PC-9 (cell line): ENCODE measurements around the gene FGF12. TPM values are rescaled to one million over a fixed set of nuclear protein-coding genes. Genes with fewer than 3 reads are reported as not detected.

Source experiments
- BruUV-seq: library from RNA; stranded (reverse); fragments of 400-500 nt; replicated peaks from 2 replicates; lab custom pipeline; 2021; lab: Mats Ljungman, UMichigan
- CTCF ChIA-PET: fragments of 300-600 bp; sonication (Branson Sonifier 250); formaldehyde crosslinking; loops from one replicate; lab custom pipeline; 2022; ENCODE audit warnings: antibody characterized with exemption; lab: Charles Lee
- POLR2A ChIA-PET: fragments of 300-600 bp; sonication (Branson Sonifier 250); formaldehyde crosslinking; loops from one replicate; lab custom pipeline; 2022; ENCODE audit warnings: antibody characterized with exemption; ENCODE audit not compliant: unreplicated experiment; lab: Charles Lee
- DNase-seq, 2 experiments: peaks; one replicate each; pipeline versions ENCODE4 v3.0.0 to v3.0.0-alpha.2; 2015 to 2022; ENCODE audit warnings: mixed read lengths in 1 of 2
- H2AFZ ChIP-seq: fragments of 200-600 bp; sonication (generic); 2 replicates; pipeline ENCODE4 v1.8.1; 2017; ENCODE audit warnings: antibody characterized with exemption
- H3F3A ChIP-seq: fragments of 200-600 bp; sonication (generic); 2 replicates; pipeline ENCODE4 v1.8.1; 2017; ENCODE audit warnings: antibody characterized with exemption, mild to moderate bottlenecking, low read depth; ENCODE audit not compliant: insufficient read depth
- H3K27ac ChIP-seq: fragments of 200-600 bp; sonication (generic); 2 replicates; pipeline ENCODE4 v1.6.1; 2016; ENCODE audit warnings: mixed run types
- H3K27me3 ChIP-seq: fragments of 200-600 bp; sonication (generic); 2 replicates; pipeline ENCODE4 v1.6.1; 2016; ENCODE audit warnings: low read depth, mixed run types; ENCODE audit not compliant: insufficient read depth
- H3K36me3 ChIP-seq: fragments of 200-600 bp; sonication (generic); 2 replicates; pipeline ENCODE4 v1.6.1; 2016; ENCODE audit warnings: low read depth, mixed run types
- H3K4me1 ChIP-seq: fragments of 200-600 bp; sonication (generic); replicated peaks from 2 replicates; pipeline ENCODE4 v1.6.1; 2016; ENCODE audit warnings: mixed run types; ENCODE audit not compliant: insufficient read depth
- H3K4me2 ChIP-seq: fragments of 200-600 bp; sonication (generic); 2 replicates; pipeline ENCODE4 v1.6.1; 2017; ENCODE audit warnings: mixed run types
- H3K4me3 ChIP-seq: fragments of 200-600 bp; sonication (generic); 2 replicates; pipeline ENCODE4 v1.6.1; 2016; ENCODE audit warnings: mixed run types
- H3K79me2 ChIP-seq: fragments of 200-600 bp; sonication (generic); 2 replicates; pipeline ENCODE4 v1.6.1; 2017; ENCODE audit warnings: low read depth, mixed run types
- H3K9me2 ChIP-seq: fragments of 200-600 bp; sonication (generic); 2 replicates; pipeline ENCODE4 v1.8.1; 2017; ENCODE audit warnings: mild to moderate bottlenecking; ENCODE audit not compliant: insufficient read depth
- H3K9me3 ChIP-seq: fragments of 200-600 bp; sonication (generic); 2 replicates; pipeline ENCODE4 v1.8.1; 2016; ENCODE audit warnings: low read depth; ENCODE audit not compliant: insufficient read depth
- H4K20me1 ChIP-seq: fragments of 200-600 bp; sonication (generic); 2 replicates; pipeline ENCODE4 v1.8.1; 2017; ENCODE audit not compliant: insufficient read depth
- CTCF ChIP-seq: fragments of 200-600 bp; sonication (generic); conservative IDR thresholded peaks from 2 replicates; pipeline ENCODE4 v1.6.1; 2017; ENCODE audit warnings: mixed run types, antibody characterized with exemption, mild to moderate bottlenecking, moderate library complexity
- EZH2 ChIP-seq: fragments of 200-600 bp; sonication (generic); IDR thresholded peaks from 2 replicates; pipeline ENCODE4 v1.8.0; 2017; ENCODE audit warnings: antibody characterized with exemption, low read depth
- intact Hi-C: fragments of 100-400 bp; cut with micrococcal nuclease; formaldehyde crosslinking; loops from one replicate; pipeline ENCODE4 v1.10.0; 2022; ENCODE audit not compliant: unreplicated experiment
- total RNA-seq: library from RNA; stranded (reverse); gene quantifications from 2 replicates; pipeline ENCODE4 v1.2.3, GENCODE V29; 2021

FGF12 gene
- total RNA-seq, 1 experiment from 2014 or later: 10.9 TPM

- no TSS peak for BruUV-seq
- Histone ChIP-seq H3K4me2 (no peak overlapping the region), H3K36me3 (no peaks in the 10 kb centered on the region), H3K27ac (no peak overlapping the region), H4K20me1 (no peaks in the 10 kb centered on the region), H3K4me3 (no peak overlapping the region), H2AFZ (no peak overlapping the region), H3F3A (no peaks in the 10 kb centered on the region), H3K4me1 (no peaks in the 10 kb centered on the region), H3K9me2 (no peaks in the 10 kb centered on the region), H3K9me3 (no peaks in the 10 kb centered on the region), H3K27me3 (no peaks in the 10 kb centered on the region), H3K79me2 (no peaks in the 10 kb centered on the region)
- DNase-seq: no peak
- POLR2A ChIA-PET: no interaction called here
- TF ChIP-seq EZH2 (no peak), CTCF (no peak)
- CTCF ChIA-PET: no interaction called here
- intact Hi-C loops: no loop called here
Measured at GRCh38 chr3:192696943-192697587, 30.3 kb downstream of the FGF12 start.

GRCh38 chr3:192687488-192688152 lies 39.7 kb downstream of the FGF12 start:
- intact Hi-C loops: no loop called here
- Histone ChIP-seq H3K9me2 (no peaks in the 10 kb centered on the region), H3K9me3 (no peaks in the 10 kb centered on the region), H3K4me3 (no peak overlapping the region), H3K27ac (no peak overlapping the region), H2AFZ (no peak overlapping the region), H3K36me3 (no peaks in the 10 kb centered on the region), H3K4me2 (no peak overlapping the region), H3F3A (no peaks in the 10 kb centered on the region), H3K79me2 (no peaks in the 10 kb centered on the region), H3K27me3 (no peaks in the 10 kb centered on the region), H3K4me1 (no peaks in the 10 kb centered on the region), H4K20me1 (no peaks in the 10 kb centered on the region)
- no TSS peak for BruUV-seq
- CTCF ChIA-PET: no interaction called here
- TF ChIP-seq CTCF (no peak), EZH2 (no peak)
- POLR2A ChIA-PET: no interaction called here
- DNase-seq: no peak

- intact Hi-C loops: no loop called here
- POLR2A ChIA-PET: no interaction called here
- H3K27ac ChIP-seq: no peak overlapping the region
- DNase-seq: peak in 1 of 2 experiments; percentile 5
- no peaks in the 10 kb centered on the region for H3K4me1 ChIP-seq
- H3F3A ChIP-seq: no peaks in the 10 kb centered on the region
- H3K9me3 ChIP-seq: no peaks in the 10 kb centered on the region
- H4K20me1 ChIP-seq: no peaks in the 10 kb centered on the region
- no TSS peak for BruUV-seq
- CTCF ChIA-PET: no interaction called here
- H3K9me2 ChIP-seq: no peaks in the 10 kb centered on the region
- no peaks in the 10 kb centered on the region for H3K27me3 ChIP-seq
- no peak overlapping the region for H3K4me3 ChIP-seq
- no peak overlapping the region for H2AFZ ChIP-seq
- TF ChIP-seq CTCF: no peak
- no peak for TF ChIP-seq EZH2
- no peaks in the 10 kb centered on the region for H3K79me2 ChIP-seq
- no peaks in the 10 kb centered on the region for H3K36me3 ChIP-seq
- H3K4me2 ChIP-seq: no peak overlapping the region
Measured at GRCh38 chr3:192685801-192686200, 41.5 kb downstream of the FGF12 start.
